ENCODE data around the gene ZMYND8. TPM values are rescaled to one million over a fixed set of nuclear protein-coding genes. Genes with fewer than 3 reads are reported as not detected.
A peak's percentile ranks its signal among the peaks of the same experiment; 100 is the strongest.

Gene ZMYND8
- total RNA-seq, 1 experiment from 2014 or later: 29.0 TPM

DNA sequence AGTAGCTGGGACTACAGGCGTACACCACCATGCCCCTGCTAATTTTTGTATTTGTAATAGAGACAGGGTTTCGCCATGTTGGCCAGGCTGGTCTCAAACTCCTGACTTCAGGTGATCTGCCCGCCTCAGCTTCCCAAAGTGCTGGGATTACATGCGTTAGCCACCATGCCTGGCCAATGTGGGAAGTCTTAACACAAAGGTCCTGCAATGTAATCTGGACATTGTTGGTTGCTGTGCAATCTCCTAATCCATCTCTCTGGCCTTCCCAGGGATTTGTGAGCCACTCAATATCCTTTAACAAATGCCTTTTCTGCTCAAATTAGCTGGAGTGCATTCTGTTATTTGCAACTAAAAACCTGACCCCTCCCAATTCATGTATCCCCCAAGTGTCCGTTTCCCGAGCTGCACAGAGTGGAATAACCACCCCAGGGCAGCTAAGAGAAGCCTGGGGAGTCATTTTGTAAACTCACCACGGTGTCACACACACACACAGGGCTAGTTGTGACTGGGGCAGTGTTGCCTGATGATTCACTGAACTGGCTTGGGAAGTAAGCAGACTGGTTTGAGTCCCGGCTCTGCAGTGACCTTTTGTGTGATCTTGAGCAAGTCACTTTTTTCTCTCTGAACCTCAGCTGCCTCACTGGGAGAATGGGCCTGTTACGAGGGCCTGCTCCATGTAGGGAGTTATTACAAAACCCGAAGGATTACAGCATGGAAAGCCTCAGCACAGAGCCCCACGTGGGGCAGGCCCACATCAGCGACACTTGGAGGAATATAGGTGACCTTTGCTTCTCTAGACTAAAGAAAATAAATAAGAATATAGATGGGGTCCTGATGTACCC lies 152.3 kb downstream of the ZMYND8 start (continued):
- TF ChIP-seq, protein P1, sequence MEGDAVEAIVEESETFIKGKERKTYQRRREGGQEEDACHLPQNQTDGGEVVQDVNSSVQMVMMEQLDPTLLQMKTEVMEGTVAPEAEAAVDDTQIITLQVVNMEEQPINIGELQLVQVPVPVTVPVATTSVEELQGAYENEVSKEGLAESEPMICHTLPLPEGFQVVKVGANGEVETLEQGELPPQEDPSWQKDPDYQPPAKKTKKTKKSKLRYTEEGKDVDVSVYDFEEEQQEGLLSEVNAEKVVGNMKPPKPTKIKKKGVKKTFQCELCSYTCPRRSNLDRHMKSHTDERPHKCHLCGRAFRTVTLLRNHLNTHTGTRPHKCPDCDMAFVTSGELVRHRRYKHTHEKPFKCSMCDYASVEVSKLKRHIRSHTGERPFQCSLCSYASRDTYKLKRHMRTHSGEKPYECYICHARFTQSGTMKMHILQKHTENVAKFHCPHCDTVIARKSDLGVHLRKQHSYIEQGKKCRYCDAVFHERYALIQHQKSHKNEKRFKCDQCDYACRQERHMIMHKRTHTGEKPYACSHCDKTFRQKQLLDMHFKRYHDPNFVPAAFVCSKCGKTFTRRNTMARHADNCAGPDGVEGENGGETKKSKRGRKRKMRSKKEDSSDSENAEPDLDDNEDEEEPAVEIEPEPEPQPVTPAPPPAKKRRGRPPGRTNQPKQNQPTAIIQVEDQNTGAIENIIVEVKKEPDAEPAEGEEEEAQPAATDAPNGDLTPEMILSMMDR (IDR thresholded peaks at IDR 0.05 in 2 of 3, conservative IDR thresholded peaks at IDR 0.05 in 1 of 3; ENCODE audit: borderline replicate concordance in 1 of 3, insufficient read depth in 1 of 3, low read depth in 2 of 3, low read length in 2 of 3): no peak
- TF ChIP-seq, protein P2, sequence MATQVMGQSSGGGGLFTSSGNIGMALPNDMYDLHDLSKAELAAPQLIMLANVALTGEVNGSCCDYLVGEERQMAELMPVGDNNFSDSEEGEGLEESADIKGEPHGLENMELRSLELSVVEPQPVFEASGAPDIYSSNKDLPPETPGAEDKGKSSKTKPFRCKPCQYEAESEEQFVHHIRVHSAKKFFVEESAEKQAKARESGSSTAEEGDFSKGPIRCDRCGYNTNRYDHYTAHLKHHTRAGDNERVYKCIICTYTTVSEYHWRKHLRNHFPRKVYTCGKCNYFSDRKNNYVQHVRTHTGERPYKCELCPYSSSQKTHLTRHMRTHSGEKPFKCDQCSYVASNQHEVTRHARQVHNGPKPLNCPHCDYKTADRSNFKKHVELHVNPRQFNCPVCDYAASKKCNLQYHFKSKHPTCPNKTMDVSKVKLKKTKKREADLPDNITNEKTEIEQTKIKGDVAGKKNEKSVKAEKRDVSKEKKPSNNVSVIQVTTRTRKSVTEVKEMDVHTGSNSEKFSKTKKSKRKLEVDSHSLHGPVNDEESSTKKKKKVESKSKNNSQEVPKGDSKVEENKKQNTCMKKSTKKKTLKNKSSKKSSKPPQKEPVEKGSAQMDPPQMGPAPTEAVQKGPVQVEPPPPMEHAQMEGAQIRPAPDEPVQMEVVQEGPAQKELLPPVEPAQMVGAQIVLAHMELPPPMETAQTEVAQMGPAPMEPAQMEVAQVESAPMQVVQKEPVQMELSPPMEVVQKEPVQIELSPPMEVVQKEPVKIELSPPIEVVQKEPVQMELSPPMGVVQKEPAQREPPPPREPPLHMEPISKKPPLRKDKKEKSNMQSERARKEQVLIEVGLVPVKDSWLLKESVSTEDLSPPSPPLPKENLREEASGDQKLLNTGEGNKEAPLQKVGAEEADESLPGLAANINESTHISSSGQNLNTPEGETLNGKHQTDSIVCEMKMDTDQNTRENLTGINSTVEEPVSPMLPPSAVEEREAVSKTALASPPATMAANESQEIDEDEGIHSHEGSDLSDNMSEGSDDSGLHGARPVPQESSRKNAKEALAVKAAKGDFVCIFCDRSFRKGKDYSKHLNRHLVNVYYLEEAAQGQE (IDR thresholded peaks at IDR 0.05; ENCODE audit: low read depth): no peak
- TF ChIP-seq FOSL1 (IDR thresholded peaks at IDR 0.05; ENCODE audit: low read depth): peak; percentile 81
- TF ChIP-seq, protein P3, sequence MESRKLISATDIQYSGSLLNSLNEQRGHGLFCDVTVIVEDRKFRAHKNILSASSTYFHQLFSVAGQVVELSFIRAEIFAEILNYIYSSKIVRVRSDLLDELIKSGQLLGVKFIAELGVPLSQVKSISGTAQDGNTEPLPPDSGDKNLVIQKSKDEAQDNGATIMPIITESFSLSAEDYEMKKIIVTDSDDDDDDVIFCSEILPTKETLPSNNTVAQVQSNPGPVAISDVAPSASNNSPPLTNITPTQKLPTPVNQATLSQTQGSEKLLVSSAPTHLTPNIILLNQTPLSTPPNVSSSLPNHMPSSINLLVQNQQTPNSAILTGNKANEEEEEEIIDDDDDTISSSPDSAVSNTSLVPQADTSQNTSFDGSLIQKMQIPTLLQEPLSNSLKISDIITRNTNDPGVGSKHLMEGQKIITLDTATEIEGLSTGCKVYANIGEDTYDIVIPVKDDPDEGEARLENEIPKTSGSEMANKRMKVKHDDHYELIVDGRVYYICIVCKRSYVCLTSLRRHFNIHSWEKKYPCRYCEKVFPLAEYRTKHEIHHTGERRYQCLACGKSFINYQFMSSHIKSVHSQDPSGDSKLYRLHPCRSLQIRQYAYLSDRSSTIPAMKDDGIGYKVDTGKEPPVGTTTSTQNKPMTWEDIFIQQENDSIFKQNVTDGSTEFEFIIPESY (IDR thresholded peaks at IDR 0.05; ENCODE audit: extremely low read depth, insufficient replicate concordance, low read length): peak; percentile 50

All from HCT116 (cell line).